Stimulated activated CD4-positive, alpha-beta T cell treated with anti-CD3 and anti-CD28 coated beads, Interleukin-1b, Interleukin-23, amount 100 ng/mL, for 4 hours (primary cell): ENCODE results near the gene C1QTNF9B.

Source experiments
- DNase-seq, 2 donors: peaks; one replicate each; pipeline ENCODE4 v3.0.0-alpha.2; 2020; ENCODE audit warnings: low read depth in 2 of 2

Gene C1QTNF9B

DNA sequence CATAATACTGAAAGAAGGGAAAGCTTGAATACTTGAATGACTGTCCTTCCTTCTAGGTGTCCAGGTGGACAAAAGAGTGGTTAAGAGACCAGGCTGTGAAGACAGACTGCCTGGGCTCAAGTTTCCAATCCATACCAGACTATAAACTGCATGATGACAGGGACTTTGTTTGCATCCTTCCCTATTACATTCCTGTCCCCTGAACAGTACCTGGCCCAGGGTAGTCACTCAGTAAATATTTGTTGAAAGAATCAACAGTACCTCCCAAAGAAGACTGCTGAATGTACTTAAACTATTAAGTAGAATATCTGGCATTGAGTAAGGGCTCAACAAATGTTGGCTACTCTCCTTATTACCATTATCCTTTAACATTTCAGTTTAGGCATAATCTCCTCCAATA is 37.8 kb downstream of the C1QTNF9B start:
- no peak for DNase-seq

- no peak for DNase-seq
Observed at GRCh38 chr13:23858546-23858945, 38.8 kb downstream of the C1QTNF9B start.

DNA sequence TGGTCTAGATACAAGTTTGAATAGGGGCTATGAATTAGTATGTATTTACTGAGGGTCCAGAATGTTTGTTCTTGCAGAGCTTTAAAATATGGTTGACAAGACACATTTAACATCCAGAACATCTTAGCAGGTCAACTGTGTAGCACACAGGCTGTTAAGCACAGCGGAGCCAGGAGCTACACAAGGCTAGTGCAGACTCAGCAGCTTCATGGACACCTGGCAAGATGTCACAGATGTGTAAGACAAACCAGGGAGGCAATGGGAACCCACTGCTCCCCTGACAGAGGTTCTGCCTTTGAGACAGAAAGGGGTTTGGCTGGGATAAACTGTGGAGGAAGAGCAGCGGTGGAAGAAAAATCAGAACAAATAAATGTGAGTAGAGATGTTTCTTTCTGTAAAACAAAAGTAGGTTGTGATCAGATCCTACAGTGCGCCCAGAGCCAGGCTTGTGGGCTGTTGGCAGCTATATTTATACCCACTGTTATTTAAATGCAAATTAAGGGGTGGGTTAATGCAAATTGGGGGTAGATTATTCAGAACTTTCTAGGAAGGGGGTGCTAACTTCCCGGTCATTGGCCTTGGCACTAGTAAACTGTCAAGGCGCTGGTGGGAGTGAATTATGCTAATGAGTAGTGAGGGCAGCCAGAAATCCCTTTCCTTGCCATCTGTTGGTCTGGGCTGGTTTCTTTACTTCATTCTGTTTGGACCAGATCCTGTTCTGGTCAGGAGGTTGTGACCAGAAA is 41.1 kb downstream of the C1QTNF9B start:
- DNase-seq: no peak

DNA sequence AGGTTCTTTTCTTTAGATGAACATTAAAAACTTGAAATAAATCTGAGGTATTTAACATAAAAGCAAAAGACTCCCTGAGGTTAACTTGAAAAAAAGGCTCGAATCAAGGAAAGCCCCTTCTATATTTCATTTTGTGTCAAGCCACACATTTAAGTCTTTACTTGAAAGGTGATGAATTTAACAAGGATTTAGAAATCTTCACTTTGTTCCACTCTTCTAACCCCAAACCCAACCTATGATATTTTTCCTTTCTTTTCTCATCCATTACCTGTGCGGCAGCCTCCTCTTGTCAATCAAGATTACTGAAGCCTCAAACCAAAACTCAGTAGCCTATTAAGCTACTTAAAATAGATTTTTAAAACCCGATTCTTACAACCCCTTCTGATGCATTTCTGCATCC is 41.9 kb downstream of the C1QTNF9B start:
- no peak for DNase-seq

DNA sequence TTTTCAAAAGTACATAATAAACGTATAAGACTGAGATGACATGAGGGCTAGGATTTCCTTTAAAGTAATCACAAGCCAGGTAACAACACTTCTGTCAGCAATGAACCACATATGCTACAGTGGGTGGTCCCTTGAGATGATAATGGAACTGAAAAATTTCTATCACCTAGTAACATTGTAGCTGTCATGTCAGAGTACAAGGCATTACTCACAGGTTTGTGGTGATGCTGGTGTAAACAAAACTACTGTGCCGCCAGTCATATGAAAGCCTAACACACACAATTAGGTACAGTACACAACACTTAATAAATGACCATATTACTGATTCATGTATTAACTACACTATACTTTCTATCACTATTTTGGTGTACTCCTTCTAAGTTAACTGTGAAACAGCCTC is 45.0 kb downstream of the C1QTNF9B start:
- DNase-seq: no peak

DNA sequence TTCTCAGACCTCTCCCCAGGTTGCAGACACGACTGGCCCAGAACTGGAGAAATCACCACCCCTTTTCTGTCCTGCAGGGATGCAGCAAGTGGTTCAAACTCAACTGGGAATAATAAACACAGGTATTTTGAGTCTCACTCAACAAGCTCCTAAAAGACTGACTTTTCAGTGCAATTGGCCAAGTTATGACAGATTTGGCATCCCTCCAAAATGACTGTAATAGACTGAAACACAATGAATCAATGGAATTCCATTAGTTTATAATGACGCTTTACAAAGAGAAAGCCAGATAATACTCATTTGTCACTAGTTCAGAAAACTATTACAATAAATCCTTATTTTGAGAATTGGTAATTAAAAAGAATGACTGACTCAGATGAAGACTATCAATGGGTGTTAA is 46.2 kb downstream of the C1QTNF9B start:
- DNase-seq: no peak

DNA sequence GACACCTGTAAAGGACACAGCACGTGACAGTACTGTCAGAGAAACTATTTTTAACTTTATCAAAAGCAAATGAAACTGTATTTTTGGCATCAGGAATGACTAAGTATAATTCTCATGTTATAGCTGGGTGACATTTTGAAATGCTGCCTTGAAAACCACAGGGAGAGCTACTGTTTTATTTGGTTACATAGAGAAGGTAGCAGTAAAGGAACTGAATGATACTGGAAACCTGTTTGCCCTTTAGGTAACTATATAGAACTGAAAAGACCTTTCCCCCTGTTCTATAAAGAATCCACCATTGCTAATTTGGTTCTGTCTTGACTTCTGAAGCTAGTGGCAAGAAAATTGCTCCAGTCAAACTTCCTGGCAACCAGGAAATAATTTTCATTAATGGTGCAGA is 47.2 kb downstream of the C1QTNF9B start:
- no peak for DNase-seq

- DNase-seq: no peak
Observed at GRCh38 chr13:23849670-23850069, 47.6 kb downstream of the C1QTNF9B start.

DNA sequence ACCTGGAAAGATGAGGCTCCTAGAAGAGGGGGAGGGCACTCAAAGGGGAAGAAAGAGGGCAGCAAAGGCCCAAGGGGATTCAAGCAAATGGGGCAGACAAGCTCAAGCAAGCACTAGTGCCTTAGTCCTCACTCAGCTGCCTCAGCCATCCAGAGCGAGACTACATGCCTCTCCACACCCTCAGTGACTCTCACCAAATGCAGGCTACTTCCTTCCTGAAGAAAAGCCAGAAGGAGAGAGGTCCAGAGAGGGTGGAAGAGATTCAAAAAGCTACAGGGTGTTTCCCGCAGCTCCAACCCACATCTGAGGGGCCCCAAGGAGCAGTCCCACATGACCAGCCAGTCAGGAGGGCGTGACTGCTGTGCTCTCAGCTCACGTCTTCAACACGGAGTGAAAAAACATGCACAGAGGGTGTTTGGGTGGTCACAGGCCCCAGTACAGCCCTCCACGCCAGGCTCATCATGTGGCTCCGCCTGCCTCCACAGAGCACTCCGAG is 48.6 kb downstream of the C1QTNF9B start:
- DNase-seq: no peak

- DNase-seq: no peak
Observed at GRCh38 chr13:23848019-23848418, 49.3 kb downstream of the C1QTNF9B start.

- no peak for DNase-seq
Observed at GRCh38 chr13:23847497-23847896, 49.8 kb downstream of the C1QTNF9B start.

GRCh38 chr13:23845105-23845725 is 52.1 kb downstream of the C1QTNF9B start:
- no peak for DNase-seq

DNA sequence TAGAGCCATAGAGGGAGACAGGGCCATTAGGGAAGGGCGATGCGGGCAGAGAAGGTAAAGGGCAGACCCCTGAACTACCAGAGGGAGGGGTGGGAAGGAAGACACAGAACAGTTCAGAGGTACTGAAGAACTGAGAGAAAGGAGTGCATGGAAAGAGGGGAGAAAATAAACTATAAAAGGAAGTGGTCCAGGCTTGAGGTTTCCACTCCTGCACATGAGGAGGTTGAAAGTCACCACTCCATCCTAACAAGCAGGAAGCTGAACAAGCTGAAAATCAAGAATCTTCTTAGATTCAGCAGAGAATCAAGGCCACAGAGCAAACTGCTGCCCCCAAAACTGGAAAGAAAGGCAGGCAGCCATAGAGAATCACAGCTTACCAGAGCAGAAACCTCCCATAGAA is 53.2 kb downstream of the C1QTNF9B start:
- DNase-seq: no peak

DNA sequence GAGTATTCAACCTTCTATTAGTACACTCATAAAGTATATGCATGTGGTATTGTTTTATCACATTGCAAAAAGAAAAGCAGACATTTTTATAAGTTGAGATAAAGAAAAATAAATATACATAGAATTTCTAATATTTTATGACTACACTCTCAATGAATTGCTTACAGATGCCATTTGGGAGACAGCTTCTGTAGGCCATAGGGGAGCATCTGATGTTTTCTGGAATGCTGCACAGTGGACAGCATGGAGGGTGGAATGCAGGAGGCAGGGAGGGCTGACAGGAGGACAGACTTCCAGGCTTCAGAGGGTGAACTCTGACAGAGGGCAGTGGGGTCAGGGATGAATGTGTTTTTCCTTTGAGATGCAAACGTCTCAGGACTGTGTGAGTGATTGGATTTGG is 53.9 kb downstream of the C1QTNF9B start:
- DNase-seq: no peak

DNA sequence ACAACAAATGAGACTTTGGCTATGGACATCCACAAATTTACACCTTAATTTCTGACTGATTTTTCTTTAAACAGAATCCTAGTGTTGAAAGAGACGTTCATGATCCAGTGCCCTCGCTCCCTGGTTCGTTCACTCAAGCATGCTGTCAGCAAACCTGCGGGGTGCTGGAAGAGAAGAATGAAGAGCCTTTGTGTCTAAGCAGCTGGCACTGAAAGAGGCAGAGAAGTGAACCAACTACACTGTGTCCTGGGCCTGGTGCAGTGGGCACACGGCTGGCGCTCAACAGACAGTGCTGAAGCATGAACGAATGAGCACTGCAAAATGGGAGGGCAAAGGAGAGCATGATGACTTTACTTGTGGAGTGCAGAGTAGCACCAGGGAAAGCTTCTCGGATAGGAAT is 54.9 kb downstream of the C1QTNF9B start:
- DNase-seq: no peak
